GM18526 (cell line): ENCODE results near the gene PLK5.

ENCODE experiments used
- POLR2A ChIP-seq: IDR thresholded peaks from 3 replicates; pipeline ENCODE4 v1.6.1; 2011; ENCODE audit not compliant: insufficient read length; ENCODE audit errors: extremely low read depth

PLK5 gene

DNA sequence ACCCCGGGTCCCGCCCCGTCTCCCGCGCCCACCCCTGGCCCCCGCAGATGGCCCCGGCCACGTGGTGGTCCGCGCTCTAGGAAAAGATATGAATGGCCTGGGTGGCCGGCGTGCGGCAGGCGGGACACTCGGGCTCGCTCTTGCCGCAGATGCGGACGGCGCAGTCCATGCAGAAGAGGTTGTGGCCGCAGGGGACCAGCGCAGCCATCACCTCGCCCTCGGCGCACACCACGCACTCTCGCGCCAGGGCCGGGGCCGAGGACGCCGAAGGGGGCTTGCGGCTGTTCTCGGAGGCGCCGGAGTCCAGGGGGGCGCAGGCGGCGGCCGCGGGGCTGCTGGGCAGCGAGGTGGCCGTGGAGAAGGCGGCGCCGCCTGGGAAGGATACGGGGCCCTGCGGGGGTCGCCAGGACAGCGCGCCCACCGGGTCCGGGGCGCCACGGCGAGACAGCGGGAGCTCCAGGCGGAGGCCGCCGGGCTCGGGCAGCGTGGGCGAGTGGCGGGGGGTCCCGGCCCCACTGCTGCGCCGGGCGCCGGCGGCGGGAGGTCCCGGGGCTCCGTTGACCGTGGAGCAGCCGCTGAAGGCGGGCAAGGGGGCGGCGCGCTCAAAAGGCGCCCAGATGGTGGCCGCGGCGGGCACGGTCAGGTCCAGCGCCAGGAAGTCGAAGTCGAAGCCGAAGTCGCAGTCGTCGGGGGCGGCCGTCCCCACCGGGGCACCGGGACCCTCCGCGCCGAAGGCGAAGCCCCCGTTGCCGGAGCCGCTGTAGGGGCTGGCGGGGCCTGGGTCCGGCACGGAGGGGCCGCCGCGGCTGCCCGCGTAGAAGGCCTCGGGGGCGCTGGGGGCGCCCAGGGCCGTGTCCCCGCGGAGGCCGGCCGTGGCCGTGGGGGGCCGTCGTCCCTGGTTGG, 31.9 kb downstream of the PLK5 start:
- no peak for TF ChIP-seq POLR2A

DNA sequence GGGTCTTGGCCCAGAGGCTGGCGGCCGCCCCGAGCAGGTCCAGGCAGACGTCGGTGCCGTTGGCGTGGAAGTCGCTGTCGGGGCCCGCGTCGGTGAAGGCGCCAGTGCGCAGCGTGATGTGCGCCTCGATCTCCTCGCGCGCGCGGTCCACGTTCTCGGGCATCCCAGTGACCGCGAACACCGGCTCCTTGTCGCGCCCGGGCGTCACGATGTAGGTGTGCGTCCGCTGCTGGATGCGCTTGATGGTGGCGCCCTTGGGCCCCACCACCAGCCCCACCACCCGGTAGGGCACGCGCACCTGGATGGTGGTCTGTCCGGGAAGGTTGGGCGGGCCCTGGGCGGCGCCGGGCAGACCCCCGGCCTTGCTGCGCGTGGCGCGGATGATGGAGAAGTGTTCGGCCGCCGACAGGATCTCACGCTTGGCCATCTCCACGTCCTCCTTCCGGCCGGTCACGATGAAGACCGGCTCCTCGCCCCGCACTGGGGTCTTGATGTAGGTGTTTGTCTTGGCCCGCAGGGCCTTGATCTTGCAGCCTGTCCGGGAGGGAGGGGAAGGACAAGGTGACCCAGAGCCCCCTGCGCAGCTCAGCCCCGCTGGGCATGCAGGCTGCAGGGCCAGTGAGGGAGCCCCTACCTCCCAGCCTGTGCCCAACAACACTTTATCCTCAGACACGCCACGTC, 32.7 kb downstream of the PLK5 start:
- no peak for TF ChIP-seq POLR2A

DNA sequence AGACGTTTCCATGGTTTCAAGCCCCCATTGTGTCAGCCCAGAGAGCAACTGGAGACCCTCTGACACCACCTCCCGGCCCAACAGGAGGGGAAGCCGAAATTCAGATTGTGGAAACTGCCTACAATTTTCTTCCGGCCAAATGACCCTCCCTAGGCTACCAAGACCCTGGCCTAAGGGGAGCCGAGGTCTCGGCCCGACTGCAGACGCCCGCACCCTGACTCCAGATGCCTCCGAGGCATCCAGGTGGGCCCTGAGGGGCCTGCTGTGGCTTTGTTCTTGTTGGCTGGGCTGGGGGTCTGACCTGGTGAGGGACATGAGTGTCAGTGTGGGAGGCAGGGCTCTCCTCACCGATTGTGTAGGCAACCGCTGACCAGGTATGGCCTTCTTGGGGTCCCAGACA, 34.7 kb downstream of the PLK5 start:
- no peak for TF ChIP-seq POLR2A

DNA sequence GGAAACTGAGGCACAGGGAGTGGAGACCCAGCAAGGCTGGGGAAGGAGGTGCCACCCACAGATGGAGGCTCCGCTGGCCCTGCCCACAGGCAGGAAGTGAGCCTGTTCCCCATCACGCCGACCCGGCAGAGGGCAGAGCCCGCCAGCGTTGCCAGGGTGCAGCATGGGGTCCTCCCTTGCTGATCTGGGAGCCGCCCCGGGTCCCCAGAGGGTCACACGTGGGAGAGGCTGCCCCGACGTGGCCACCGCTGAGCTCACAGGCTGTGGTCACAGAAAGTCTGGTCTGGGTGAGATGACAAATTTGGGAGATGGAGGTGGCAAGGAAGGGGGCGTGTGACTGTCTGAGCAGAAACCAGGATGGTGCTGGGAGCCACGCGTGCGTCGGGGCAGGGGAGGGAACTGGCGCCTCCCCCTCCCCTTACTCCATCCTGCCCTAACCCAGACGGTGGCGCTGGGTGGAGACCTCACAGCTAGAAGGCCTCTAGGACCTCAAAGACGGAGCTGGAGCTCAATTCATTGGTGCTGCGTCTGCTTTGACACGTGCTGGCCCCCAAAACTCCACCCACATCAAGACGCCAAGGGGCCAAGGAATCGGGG, 36.5 kb downstream of the PLK5 start:
- no peak for TF ChIP-seq POLR2A

DNA sequence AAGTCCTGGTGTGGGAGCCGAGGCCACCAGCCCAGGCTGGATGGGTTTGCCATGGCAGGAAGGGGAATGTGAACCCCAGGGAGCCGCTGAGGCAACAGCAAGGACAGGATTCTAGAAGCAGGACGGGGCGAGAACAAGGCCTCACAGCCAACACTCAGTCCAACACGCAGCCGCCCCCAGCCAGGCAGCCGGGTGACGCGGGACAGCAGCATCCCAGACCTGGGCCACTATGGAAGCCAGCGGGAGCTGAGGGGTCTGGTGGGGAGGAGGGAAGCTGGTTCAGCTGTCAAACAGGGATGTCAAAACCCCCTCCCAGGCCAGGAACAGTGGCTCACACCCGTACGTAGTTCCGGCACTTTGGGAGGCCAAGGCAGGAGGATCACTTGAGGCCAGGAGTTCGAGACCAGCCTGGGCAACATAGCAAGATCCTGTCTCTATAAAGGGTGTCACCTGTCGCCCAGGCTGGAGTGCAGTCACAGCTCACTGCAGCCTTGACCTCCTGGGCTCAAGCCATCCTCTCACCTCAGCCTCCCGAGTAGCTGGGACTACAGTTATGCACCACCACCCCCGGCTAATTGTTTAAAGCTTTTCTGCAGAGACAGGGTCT, 37.5 kb downstream of the PLK5 start:
- TF ChIP-seq POLR2A: no peak

DNA sequence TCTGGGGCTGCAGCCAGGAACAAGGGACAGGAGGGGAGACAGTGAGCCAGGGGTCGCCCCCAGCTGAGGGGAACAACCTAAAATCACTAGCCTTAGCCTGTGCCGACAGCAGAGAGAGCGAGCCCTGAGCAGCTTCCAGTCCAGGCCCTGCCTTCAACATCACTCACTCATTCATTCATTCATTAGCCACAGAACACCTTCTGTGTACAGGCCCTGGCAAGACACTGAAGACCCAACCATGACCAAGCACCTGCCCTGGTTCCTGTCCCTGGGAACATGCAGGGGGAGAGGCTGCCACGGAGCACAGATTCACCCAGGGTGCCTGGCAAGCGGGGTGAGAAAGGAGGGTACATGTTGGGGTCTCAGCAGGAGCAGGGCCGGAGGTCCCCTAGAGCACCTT, 39.4 kb downstream of the PLK5 start:
- TF ChIP-seq POLR2A: no peak

DNA sequence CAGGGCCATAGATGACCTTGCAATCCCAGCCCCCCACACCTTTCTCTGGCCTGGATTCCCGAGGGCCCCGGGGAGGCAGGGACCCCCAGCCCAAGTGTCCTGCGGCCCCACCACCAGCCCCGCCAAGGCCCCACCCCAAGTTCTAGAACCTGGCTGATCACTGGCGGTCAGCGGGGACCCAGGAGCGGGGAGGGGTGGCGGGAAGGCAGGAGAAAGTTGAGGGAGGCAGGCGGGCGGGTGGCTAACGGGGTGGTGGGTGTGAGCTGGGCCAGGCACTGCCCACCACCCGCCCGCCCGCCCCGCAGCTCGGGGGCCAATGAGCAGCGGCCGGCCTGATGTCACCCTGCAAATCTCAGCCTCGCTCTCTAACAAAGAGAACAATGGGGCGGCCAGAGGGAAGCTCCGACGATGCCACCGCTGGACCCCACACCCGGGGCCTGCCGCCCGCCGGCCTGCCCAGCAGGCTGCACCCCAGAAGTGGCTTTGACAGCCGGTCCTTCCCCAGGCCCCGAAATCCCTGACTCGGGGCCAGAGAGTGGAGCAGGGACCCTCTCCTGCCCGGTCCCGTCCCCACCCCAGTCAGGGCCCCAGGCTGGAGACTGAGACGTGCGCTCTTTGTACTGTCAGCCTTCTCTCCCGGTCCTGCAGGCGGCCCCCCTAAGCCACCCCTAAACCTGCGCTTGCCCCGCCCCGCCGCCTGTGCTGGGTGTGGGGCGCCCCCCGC, 42.7 kb downstream of the PLK5 start:
- TF ChIP-seq POLR2A: no peak

DNA sequence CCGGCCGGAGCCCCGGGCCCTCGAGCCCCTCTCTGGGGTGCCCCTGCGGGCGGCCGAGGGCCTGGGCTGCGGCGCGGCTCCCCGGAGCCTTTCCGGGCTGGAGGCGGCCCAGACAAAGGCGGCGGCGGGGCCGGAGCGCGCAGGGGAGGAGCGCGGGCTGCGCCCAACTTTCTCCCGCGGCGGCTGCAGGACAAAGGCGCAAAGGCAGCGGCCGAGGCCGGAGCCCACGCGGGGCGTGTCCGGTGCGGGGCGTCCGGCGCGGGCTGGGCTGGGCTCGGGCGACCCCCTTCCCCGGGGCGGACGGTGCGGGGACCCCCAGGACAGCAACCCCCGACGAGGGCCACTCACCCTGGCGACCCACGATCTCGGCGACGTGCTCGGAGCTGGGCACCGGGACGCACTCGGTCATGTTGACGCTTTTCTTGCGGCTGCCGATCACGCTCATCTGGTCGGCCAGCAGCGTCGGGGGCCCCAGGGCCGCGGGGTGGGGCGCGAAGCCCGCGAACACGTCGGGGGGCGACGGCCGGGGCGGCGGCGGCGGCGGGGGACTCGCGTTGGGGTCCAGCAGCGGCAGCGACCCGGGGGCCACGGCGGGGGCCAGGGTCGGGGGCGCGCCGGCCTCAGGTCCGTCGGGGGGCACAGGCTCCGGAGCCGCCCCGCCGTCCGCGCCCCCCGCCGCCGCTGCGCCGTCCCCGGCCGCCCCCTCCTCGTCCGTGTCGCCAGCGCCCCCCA, 43.4 kb downstream of the PLK5 start:
- no peak for TF ChIP-seq POLR2A

DNA sequence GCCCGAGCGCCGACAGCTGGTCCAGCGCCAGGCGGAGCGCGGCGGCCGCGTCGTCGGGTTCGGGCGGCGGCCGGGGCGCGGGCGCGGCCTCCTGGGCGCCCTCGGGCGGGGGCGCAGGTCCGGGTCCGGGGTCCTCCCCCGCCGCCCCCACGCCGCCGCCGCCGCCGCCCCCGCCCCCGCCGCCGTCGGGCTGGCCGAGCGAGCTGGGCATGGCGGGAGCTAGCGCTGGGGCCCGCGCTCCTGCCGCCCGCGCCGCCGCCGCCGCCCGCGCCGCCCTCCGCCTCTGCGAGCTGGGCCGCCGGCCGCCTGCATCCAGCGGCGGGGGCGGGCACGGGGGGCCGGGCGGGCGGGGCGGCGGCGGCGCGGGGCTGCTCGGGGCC, 44.0 kb downstream of the PLK5 start:
- TF ChIP-seq POLR2A: no peak

DNA sequence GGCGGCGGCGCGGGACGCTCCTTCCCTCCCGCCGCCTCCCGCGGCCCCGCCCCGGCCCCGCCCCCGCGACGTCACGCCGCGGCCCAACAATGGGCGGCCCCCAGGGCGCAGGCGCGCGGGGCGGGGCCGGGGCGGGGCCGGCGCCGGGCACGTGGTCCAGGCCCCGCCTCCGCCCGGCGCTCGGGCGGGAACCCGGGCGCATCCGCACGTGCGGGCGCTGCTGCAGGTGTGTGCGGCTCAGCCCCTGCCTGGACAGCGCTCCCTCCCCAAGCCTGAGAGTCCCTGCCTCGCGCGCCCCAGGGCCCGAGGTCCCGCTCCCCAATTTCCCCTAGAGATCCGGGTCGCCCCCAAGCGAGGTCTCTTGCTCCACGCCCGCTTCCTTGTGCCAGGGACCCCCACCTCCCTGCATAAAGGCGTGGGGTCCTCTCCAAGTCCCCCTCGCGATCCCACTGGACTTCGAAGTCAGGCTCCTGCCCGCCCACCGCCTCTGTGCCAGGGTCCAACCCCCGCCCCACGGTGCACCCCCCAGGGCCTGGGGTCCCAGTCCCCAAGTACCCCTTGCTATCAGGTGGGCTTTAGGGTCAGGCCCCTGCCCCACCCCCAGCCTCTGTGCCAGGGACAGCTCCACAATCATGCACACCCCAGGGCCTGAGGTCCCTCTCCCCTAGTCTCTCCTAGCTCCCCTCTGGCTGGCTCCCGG, 44.6 kb downstream of the PLK5 start, which contains the start of gene MEX3D:
Gene MEX3D (minus strand): TSS at position 6 of the 700 bp plus-strand sequence. CDS start 267 bp downstream, outside the sequence.
- no peak for TF ChIP-seq POLR2A

DNA sequence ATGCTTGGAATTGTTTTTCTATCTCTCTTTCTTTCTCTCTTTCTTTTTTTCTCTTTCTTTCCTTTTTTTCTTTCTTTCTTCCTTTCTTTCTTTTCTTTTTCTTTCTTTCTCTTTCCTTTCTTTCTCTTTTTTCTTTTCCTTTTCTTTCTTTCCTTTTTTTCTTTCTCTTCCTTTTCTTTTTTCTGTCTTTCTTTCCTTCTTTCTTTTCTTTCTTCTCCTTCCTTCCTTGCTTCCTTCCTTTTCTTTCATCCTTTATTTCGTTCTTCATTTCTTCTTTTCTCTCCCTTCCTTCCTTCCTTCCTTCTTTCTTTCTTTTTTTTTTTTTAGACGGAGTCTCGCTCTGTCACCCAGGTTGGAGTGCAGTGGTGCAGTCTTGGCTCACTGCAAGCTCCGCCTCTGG, 46.1 kb downstream of the PLK5 start:
- TF ChIP-seq POLR2A: no peak

DNA sequence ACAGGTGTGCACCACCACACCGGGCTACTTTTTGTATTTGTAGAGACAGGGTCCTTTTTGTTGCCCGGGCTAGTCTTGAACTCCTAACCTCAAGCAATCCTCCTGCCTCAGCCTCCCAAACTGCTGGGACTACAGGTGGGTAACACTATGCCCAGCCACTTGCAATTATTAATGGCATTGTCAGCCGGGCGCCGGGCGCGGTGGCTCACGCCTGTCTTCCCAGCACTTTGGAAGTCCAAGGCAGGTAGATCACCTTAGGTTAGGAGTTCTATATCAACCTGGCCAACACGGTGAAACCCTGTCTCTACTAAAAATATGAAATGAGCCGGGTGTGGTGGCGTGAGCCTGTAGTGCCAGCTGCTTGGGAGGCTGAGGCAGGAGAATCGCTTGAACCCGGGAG, 47.0 kb downstream of the PLK5 start:
- TF ChIP-seq POLR2A: no peak

DNA sequence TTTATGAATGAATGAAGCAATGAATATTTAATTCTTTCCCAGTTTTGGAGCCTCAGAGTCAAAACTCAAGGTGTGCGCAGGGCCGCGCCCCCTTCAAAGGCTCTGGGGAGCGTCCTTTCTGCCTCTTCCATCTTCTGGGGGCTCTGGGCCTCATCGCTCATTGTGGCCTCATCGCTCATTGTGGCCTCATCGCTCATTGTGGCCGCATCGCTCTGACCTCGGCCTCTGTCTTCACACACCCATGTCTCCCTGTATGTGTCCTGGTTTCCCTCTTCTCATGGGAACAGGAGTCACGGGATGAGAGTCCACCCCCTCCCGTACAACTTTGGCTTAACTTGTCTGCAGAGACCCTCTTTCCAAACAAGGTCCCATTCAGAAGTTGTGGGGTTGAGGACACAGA, 47.5 kb downstream of the PLK5 start:
- no peak for TF ChIP-seq POLR2A

DNA sequence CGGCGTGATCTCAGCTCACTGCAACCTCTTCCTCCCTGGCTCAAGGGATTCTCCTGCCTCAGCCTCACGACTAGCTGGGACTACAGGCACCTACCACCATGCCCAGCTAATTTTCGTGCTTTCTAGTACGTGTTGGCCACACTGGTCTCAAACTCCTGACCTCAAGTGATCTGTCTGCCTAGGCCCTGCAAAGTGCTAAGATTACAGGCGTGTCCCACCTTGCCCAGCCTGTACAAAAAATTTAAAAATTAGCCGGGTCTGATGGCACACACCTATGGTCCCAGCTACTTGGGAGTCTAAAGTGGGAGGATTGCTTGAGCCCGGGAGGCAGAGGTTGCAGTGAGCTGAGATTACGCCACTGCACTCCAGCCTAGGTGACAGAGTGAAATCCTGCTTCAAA, 48.9 kb downstream of the PLK5 start:
- no peak for TF ChIP-seq POLR2A
